HG03097 (cell line): ENCODE measurements around the gene TMPRSS9.
A peak's percentile ranks its signal among the peaks of the same experiment; 100 is the strongest.
"Not testable (repeated sequence)": the region's sequence is repeated elsewhere in the genome, so short reads cannot be mapped to it uniquely, and the experiment has no call there.

ENCODE experiments used
- ATAC-seq: cut with Tn5 transposase; IDR thresholded peaks from one replicate; pipeline ENCODE4 v1.9.1; 2021; ENCODE audit not compliant: unreplicated experiment, low FRiP score

The TMPRSS9 gene

DNA sequence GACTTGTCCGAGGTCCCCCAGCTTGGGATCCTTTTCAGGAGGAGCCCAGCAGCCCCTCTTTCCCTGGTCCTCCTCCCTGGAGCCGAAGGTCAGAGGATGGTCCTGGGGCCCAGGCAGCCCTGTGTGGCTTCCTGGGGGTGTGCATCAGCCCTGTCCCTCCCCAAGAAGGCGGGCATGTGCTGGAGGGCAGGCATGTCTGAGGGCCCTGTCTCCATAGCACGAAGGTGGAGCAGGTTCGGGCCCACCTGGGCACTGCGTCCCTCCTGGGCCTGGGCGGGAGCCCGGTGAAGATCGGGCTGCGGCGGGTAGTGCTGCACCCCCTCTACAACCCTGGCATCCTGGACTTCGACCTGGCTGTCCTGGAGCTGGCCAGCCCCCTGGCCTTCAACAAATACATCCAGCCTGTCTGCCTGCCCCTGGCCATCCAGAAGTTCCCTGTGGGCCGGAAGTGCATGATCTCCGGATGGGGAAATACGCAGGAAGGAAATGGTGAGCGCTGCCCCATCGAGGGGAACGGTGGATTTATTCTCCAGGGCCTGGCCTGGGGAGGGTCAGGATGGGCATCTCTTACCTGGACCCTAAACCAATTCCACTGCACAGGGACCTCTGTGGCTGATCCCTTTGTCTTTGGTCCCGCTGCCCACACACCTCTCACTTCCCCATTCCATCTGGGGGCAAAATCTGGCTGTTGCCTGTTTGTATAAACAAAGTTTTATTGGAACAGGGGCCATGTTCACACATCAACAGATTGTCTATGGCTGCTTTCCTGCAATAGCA, 56.4 kb downstream of the TMPRSS9 start:
- no peak for ATAC-seq

- not testable (repeated sequence) for ATAC-seq
These were observed 57.4 kb downstream of the TMPRSS9 start for GRCh38 chr19:2417436-2417835.

DNA sequence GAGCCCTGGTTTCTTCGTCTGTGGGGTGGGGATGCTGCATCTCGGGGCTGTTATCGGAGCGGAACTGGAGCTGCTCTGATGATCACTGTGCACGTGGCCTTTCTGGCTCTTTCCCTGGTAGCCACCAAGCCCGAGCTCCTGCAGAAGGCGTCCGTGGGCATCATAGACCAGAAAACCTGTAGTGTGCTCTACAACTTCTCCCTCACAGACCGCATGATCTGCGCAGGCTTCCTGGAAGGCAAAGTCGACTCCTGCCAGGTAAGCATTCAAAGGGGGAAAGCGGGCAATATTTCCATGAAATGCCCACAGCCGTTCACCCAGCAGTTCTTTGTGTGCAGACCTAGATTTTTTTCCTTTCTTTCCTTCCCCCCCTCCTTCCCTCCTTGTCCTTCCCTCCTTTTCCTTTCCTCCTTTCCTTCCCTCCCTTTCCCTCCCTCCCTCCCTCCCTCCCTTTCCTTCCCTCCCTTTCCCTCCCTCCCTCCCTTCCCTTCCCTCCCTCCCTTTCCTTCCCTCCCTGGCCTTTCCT, 57.9 kb downstream of the TMPRSS9 start:
- ATAC-seq: no peak

DNA sequence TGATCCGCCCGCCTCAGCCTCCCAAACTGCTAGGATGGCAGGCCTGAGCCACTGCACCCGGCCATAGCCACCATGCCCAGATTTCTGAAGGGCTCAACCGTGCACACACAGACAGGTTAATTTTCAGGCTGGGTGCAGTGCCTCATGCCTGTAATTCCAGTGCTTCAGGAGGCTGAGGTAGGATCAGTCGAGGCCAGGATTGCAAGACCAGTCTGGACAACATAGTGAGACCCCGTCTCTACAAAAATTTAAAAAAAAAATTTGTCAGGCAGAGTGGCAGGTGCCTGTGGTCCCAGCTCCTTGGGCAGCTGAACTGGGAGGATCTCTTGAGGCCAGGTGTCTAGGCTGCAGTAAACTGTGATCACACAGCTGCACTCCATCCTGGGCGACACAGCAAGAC, 59.7 kb downstream of the TMPRSS9 start:
- ATAC-seq: no peak

DNA sequence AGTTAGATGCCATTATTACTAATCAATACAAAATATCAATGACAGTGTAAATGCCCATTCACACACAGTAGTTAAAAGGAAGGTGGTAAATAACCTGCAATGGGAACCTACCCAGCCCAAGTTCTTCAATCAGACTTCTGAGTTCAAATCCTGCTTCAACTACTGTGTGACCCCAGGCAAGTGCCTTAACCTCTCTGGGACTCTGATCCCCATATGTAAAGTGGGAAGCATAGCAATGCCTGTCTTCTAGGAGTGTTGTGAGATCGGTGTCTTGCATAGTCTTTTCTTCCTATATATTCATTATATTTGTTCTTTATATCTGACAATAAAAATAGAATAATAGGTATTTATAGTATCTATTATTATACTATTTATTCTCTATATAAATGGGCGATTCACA, 60.4 kb downstream of the TMPRSS9 start:
- no peak for ATAC-seq

GRCh38 chr19:2421581-2422306, 61.7 kb downstream of the TMPRSS9 start:
- no peak for ATAC-seq

DNA sequence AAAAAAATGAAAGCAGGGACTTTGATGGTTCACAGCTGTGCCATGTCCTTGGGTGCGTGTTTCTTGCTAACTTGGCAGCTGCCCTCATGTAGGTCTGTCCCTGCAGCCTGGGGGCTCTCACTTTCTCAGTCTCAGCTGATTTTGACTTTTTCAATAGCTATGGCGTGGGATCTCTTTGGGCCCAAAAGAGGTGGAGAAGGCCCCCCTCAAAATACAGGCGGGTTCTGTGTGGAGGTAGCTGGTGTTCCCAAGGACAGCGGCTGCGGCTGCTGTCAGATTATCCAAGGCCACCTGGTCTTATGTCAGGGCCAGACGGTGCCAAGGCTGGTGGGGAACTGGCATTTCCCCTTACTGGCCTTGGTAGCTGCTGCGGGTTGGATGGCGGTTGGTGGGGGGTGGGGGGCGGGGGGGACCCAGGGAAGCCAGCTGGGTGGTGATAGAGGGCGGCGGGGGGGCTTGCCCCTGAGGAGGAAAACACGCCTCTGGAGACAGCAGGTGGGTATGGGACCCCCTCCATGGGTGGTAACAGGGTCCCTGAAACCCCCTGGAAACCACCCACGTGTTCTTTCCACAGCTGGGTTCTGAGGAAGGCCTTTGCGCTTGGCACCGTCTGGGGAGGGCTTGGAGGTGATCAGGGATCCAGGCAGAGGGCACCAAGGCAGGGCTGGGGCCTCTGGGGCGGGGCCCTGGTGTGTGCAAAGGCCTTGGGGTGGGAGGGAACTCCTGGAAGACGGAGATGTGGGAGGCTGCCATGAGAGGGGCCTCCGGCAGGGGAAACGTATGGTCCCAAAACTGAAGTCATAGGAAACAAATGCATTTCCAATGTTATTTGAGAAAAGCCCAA, 63.2 kb downstream of the TMPRSS9 start:
- no peak for ATAC-seq

GRCh38 chr19:2423915-2424685, 64.0 kb downstream of the TMPRSS9 start:
- no peak for ATAC-seq

GRCh38 chr19:2424686-2425621, 64.9 kb downstream of the TMPRSS9 start:
- no peak for ATAC-seq

- ATAC-seq: no peak
These were observed 65.8 kb downstream of the TMPRSS9 start for GRCh38 chr19:2425622-2426581.

DNA sequence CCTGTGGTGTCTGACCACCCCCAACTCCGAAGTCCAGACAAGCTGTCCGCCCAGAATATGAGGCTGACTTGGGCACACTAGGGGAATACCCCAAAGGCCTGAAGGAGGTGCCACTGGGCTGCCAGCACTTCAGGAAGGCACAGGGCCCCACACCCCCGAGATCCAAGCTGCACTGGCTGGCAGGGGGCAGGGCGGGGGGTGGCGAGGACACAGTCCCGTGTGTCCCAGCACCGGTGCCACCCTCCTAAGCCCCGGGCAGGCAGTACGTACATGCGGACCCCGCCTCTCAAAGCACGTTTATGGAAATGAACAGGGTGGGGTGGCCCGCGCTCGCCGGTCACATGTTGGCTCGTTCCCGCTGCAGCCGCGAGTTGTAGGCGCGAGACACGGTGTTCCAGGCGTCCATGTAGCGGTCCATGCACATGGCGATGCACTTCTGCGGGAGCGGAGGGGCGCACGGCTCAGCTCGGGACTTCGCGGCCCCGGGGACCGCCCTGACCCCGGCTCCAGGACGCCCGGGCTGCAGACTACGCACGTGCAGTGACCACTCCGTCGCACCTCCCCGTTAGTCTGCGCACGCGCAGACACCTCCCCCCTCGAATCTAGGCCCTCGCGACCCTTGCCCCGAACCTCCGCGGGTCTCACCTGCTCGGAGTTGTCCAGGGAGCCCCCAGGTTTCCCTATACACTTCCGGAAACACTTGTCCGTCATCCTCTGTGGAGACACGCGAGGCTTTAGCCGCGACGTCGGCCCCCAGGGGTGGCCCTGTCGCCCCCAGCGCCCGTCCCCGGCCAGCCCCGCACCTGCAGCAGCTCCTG, 66.8 kb downstream of the TMPRSS9 start:
- ATAC-seq: peak; percentile 15

GRCh38 chr19:2427429-2428320, 67.6 kb downstream of the TMPRSS9 start, which contains the start of gene TIMM13:
Gene TIMM13 (minus strand): TSS chr19:2427586. CDS start chr19:2427533, 53 bp downstream.
- ATAC-seq: peak; percentile 72

GRCh38 chr19:2428321-2428690, 68.2 kb downstream of the TMPRSS9 start:
- ATAC-seq: no peak

DNA sequence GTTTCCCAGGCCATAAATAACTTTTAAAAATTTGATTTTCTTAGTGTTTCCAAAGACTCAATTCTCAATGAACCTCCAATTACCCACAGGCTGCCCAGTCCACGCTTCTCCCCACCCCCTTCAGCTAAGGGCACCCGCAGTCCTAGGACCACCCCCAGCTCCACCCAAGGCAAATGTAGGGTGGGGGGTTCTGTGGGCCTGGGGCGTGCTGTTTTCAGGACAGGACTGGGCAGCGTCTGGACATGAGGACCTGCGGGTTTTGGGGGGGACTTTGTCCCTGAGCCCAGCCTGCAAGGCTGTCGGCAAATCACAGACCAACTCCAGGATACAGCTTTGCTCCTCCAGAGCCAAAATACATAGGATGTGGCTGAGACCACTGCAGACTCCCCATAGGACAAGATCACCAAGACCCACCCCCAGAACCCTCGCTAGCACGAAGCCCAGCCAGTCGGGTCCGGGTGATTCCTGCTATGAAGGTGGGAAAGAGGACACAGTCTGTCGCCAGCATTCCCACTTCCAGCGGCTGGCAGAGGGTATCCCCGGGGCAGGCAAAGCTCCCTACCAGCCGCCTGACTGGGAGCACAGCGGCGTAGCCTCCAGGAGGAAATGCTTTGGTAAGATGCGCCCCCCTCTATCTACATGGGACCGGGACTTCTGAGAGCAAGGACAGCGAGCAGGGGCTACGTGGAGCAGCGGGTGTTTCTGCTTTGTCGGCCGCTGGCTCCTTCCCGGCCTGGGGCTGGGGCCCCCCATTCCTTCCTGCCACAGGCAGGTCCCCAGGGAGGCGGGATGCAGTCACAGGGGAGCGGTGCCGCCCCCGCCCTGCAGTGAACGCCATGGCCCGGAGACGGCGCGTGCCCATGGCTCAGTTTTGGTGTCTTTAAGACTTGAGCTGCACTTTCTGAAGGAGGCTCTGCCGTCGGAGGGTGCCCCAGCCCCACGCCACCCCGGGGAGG, 69.0 kb downstream of the TMPRSS9 start:
- ATAC-seq: no peak

- no peak for ATAC-seq
These were observed 70.0 kb downstream of the TMPRSS9 start for GRCh38 chr19:2429917-2430535.
